ENCODE results near the gene DVL2. TPM values are rescaled to one million over a fixed set of nuclear protein-coding genes. Genes with fewer than 3 reads are reported as not detected.

The DVL2 gene
- total RNA-seq, 2 donors from 2014 or later, result 18.1 to 19.9 TPM

GRCh38 chr17:7178973-7179316 is 55.4 kb downstream of the DVL2 start:
- Histone ChIP-seq H3K9me3 (no peaks in the 10 kb centered on the region), H3K27ac (no peak overlapping the region), H3K4me3 (no peak overlapping the region), H3K36me3 (no peaks in the 10 kb centered on the region), H3K4me1 (peaks cover 0 to 20% of the 10 kb centered on the region in 2 donors), H3K27me3 (no peaks in the 10 kb centered on the region)
- no peak for TF ChIP-seq CTCF (IDR thresholded peaks at IDR 0.05)
- no peak for DNase-seq (ENCODE audit: low spot score)

- no peak for DNase-seq (ENCODE audit: low spot score)
These were observed 56.3 kb downstream of the DVL2 start for GRCh38 chr17:7177954-7178477.

GRCh38 chr17:7177191-7177953 is 56.9 kb downstream of the DVL2 start:
- Histone ChIP-seq H3K4me3 (peak overlapping the region; percentile 25 to 48), H3K4me1 (peaks cover 0 to 21% of the 10 kb centered on the region in 2 donors), H3K27me3 (no peaks in the 10 kb centered on the region), H3K27ac (no peak overlapping the region), H3K36me3 (no peaks in the 10 kb centered on the region), H3K9me3 (no peaks in the 10 kb centered on the region)
- peak; percentile 72 for DNase-seq (ENCODE audit: low spot score)
- TF ChIP-seq CTCF (IDR thresholded peaks at IDR 0.05), result peak; percentile 79 to 91

More at GRCh38 chr17:7177954-7178477, 56.3 kb downstream of the DVL2 start:
- Histone ChIP-seq H3K4me1 (peaks cover 0 to 21% of the 10 kb centered on the region in 2 donors), H3K27me3 (no peaks in the 10 kb centered on the region), H3K36me3 (no peaks in the 10 kb centered on the region), H3K27ac (no peak overlapping the region), H3K9me3 (no peaks in the 10 kb centered on the region), H3K4me3 (peak overlapping the region; percentile 25 to 48)
- TF ChIP-seq CTCF (IDR thresholded peaks at IDR 0.05), result no peak

- H3K4me3 ChIP-seq, result peak overlapping the region in 1 of 2 donors; percentile 48
- no peaks in the 10 kb centered on the region for H3K36me3 ChIP-seq
- peaks cover 0 to 21% of the 10 kb centered on the region in 2 donors for H3K4me1 ChIP-seq
- DNase-seq (ENCODE audit: low spot score), result no peak
- no peaks in the 10 kb centered on the region for H3K27me3 ChIP-seq
- no peak for TF ChIP-seq CTCF (IDR thresholded peaks at IDR 0.05)
- H3K27ac ChIP-seq, result no peak overlapping the region
- no peaks in the 10 kb centered on the region for H3K9me3 ChIP-seq
These were observed 57.5 kb downstream of the DVL2 start for GRCh38 chr17:7176841-7177190.

GRCh38 chr17:7176107-7176840 is 58.0 kb downstream of the DVL2 start:
- Histone ChIP-seq H3K36me3 (no peaks in the 10 kb centered on the region), H3K9me3 (no peaks in the 10 kb centered on the region), H3K27me3 (no peaks in the 10 kb centered on the region), H3K4me1 (peaks cover 0 to 21% of the 10 kb centered on the region in 2 donors), H3K4me3 (no peak overlapping the region), H3K27ac (no peak overlapping the region)
- DNase-seq (ENCODE audit: low spot score), result no peak
- no peak for TF ChIP-seq CTCF (IDR thresholded peaks at IDR 0.05)

MicroRNA genes within 50 kb of the gene (microRNA counts, 767-probe panel; counts per million panel counts)
- microRNA hsa-miR-324-3p, result 0 to 31.0 counts per million in 2 donors
- 2,511 to 5,314 counts per million in 2 donors for microRNA hsa-miR-324-5p

Small RNA genes lying within 50 kb of the gene (microRNA-seq; reads per million reads assigned to microRNA genes)
- 975 to 1,279 reads per million in 2 donors for gene MIR324 (ENCODE audit: borderline number of aligned reads in 2 of 2, borderline replicate concordance in 1 of 2)

Other genes starting within 250 kb of the DVL2 start
- gene ALOX12, start 238.5 kb downstream of the DVL2 start, total RNA-seq, result under 1 TPM in 1 of 2 donors, not detected in 1; 0.47 TPM
- 100 to 1,000 TPM; 231 to 334 TPM for gene RNASEK, start 221.9 kb downstream of the DVL2 start, total RNA-seq
- 1 to 10 TPM; 6.1 to 9.2 TPM for gene BCL6B, start 211.5 kb downstream of the DVL2 start, total RNA-seq
- under 1 TPM; 0.70 to 0.71 TPM for gene SLC16A13, start 198.5 kb downstream of the DVL2 start, total RNA-seq
- 1 to 10 TPM; 1.9 to 3.4 TPM for gene SLC16A11, start 190.4 kb downstream of the DVL2 start, total RNA-seq
- gene CLEC10A, start 154.3 kb downstream of the DVL2 start, total RNA-seq, result 1 to 10 TPM; 1.4 to 3.6 TPM
- gene ASGR2, start 119.7 kb downstream of the DVL2 start, total RNA-seq, result under 1 TPM in 1 of 2 donors, not detected in 1; 0.33 TPM
- gene ASGR1, start 55.1 kb downstream of the DVL2 start, total RNA-seq, result 1 to 10 TPM in 1 of 2 donors, not detected in 1; 1.6 TPM
- gene DLG4, start 14.7 kb downstream of the DVL2 start, total RNA-seq, result 10 to 100 TPM; 15.1 to 33.4 TPM
- 100 to 1,000 TPM; 695 to 758 TPM for gene ACADVL, start 14.6 kb downstream of the DVL2 start, total RNA-seq
- 10 to 100 TPM in 1 of 2 donors, 1 to 10 TPM in 1; 10.0 to 22.4 TPM for gene PHF23, start 4.9 kb upstream of the DVL2 start, total RNA-seq
- gene GABARAP, start 7.9 kb upstream of the DVL2 start, total RNA-seq, result 100 to 1,000 TPM; 226 to 469 TPM
- gene CTDNEP1, start 17.2 kb upstream of the DVL2 start, total RNA-seq, result 10 to 100 TPM; 55.0 to 77.2 TPM
- 10 to 100 TPM; 28.1 to 70.7 TPM for gene ELP5, start 17.7 kb upstream of the DVL2 start, total RNA-seq
- 1 to 10 TPM in 1 of 2 donors, not detected in 1; 2.3 TPM for gene CLDN7, start 28.0 kb upstream of the DVL2 start, total RNA-seq
- gene SLC2A4, start 47.2 kb upstream of the DVL2 start, total RNA-seq, result 100 to 1,000 TPM in 1 of 2 donors, 10 to 100 TPM in 1; 70.3 to 151 TPM
- 1 to 10 TPM; 2.9 to 3.0 TPM for gene YBX2, start 60.1 kb upstream of the DVL2 start, total RNA-seq
- gene EIF5A, start 73.1 kb upstream of the DVL2 start, total RNA-seq, result 100 to 1,000 TPM; 131 to 164 TPM
- 10 to 100 TPM; 80.4 to 97.0 TPM for gene GPS2, start 80.8 kb upstream of the DVL2 start, total RNA-seq
- 10 to 100 TPM in 1 of 2 donors, 1 to 10 TPM in 1; 9.5 to 12.8 TPM for gene NEURL4, start 94.8 kb upstream of the DVL2 start, total RNA-seq
- 1 to 10 TPM; 5.1 to 6.7 TPM for gene ACAP1, start 102.0 kb upstream of the DVL2 start, total RNA-seq
- gene KCTD11, start 117.6 kb upstream of the DVL2 start, total RNA-seq, result 1 to 10 TPM; 4.2 to 6.9 TPM
- gene TMEM95, start 120.6 kb upstream of the DVL2 start, total RNA-seq, result not detected
- 1 to 10 TPM; 4.1 to 4.8 TPM for gene TNK1, start 146.6 kb upstream of the DVL2 start, total RNA-seq
- gene PLSCR3, start 160.0 kb upstream of the DVL2 start, total RNA-seq, result 10 to 100 TPM; 17.2 to 21.6 TPM
- gene TMEM256, start 169.6 kb upstream of the DVL2 start, total RNA-seq, result 10 to 100 TPM; 43.4 to 64.8 TPM
- gene NLGN2, start 173.3 kb upstream of the DVL2 start, total RNA-seq, result 10 to 100 TPM in 1 of 2 donors, 1 to 10 TPM in 1; 6.3 to 12.2 TPM
- not detected for gene SPEM1, start 185.8 kb upstream of the DVL2 start, total RNA-seq
- not detected for gene SPEM2, start 191.1 kb upstream of the DVL2 start, total RNA-seq
- not detected for gene SPEM3, start 194.3 kb upstream of the DVL2 start, total RNA-seq
- gene TMEM102, start 200.9 kb upstream of the DVL2 start, total RNA-seq, result 1 to 10 TPM; 3.7 to 5.6 TPM
- 10 to 100 TPM; 18.6 to 20.9 TPM for gene FGF11, start 205.0 kb upstream of the DVL2 start, total RNA-seq
- 10 to 100 TPM; 15.8 to 19.0 TPM for gene CHRNB1, start 210.5 kb upstream of the DVL2 start, total RNA-seq
- 10 to 100 TPM; 50.5 to 67.3 TPM for gene ZBTB4, start 245.1 kb upstream of the DVL2 start, total RNA-seq
- not detected for gene SLC35G6, start 246.9 kb upstream of the DVL2 start, total RNA-seq
- 10 to 100 TPM; 28.4 to 41.2 TPM for gene POLR2A, start 249.8 kb upstream of the DVL2 start, total RNA-seq